SK-N-MC (cell line): ENCODE data around the gene CDSN.

ENCODE experiments used
- EZH2 ChIP-seq: fragments of 200-600 bp; sonication (generic); IDR thresholded peaks from one replicate; pipeline ENCODE4 v1.6.1; 2017; ENCODE audit warnings: antibody characterized with exemption
- POLR2AphosphoS5 ChIP-seq: IDR thresholded peaks from 2 replicates; pipeline ENCODE4 v1.6.1; 2012; ENCODE audit warnings: mild to moderate bottlenecking, low read depth, low read length, borderline replicate concordance

DNA sequence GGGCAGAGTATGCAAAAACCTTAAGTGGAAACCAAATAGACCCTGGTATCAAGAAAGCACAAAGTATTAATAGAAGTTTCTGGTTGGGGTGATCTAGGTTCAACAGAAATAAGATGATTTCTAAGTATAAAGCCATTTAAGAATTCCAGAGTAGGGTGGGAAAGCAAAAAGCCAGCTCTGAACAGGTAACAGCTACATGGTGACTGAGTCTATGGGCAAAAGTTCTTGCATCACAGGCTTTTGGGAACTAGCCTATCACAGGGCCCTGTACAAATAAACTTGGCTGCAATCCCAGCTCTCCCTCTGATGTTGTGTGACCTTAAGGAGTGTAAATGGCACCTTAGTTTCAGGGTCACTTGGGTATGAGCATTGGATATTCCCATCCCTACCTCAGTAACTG is 43.7 kb upstream of the CDSN start:
- TF ChIP-seq EZH2 (no peak), POLR2AphosphoS5 (no peak)
